HG02884 (cell line): ENCODE measurements around the gene ULK2.
"Not testable (repeated sequence)": the region's sequence is repeated elsewhere in the genome, so short reads cannot be mapped to it uniquely, and the experiment has no call there.

Experiments used
- ATAC-seq: cut with Tn5 transposase; IDR thresholded peaks from one replicate; pipeline ENCODE4 v1.9.1; 2021; ENCODE audit warnings: mild to moderate bottlenecking, moderate library complexity; ENCODE audit not compliant: unreplicated experiment

ULK2 gene

DNA sequence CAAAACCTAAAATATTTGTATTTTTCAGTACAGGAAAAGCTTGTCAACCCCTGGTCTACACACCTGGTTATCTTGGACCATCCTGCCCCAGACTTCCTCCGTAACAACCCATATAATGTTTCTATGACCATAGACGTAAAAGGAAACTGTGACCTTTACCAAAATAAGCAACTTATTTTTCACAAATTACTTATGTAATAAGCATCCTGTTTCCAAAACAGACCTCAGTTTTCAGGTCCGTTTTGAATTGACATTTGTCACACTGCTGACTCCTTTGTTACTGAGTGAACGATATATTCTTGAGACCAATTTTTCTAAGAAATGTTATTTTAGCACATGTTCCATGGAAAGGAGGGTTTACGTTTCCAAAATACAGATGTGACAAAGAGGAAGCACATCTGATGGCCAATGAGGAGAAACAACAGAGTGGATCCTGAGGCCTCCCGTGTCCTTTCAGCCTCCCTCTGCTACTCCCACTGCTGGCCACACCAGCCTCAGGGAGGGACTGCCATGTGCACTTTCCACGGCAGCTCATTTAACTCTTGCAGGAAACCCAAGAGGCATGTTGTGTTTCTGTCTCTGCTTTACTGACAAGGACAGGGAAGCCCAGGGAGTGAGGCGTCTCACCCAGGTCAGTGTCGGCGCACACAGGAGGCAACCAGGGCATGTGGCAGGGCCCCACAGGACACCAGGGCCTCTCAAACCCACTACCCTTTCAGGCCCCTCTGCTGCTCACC lies 99.5 kb downstream of the ULK2 start:
- ATAC-seq: no peak

DNA sequence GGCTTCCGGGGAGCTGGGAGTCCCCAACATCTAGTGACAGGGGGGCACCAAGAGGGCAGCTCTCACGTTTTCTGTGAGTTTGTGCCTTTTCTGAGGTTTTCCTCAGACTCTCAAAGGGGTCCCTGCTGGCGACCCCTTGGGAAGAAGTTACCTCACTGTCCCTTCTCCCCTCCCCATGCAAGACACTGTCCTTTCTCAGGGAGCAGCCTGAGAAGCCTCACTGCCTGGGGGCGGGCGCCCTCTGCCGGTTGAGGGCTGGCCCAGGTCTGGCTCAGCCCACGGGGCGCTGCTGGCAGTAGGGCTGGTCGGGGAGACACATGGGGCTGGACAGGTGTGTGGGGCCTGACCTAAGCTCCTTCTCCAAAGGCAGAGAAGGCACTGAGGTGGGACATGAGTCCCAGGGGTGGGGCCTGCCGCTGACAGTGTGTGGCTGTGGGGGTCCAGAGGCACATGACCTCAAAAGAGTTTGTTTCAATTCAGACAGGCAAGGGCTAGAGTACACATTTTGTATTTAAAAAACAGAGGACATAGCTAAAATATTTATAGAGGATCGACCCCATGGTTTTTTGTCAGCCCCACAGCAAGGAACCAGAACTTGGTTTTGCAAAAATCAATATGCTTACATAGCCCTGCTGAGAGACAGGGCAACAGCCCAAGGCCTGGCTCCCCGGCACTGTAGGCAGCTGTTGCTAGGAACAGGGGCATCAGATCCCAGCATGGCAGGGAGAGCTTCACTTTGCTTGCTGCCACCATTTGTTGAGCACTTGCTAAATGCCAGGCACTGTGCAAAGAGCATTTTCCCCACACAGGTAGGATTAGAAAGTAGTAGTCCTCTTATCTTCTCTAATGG lies 101.1 kb downstream of the ULK2 start:
- ATAC-seq: no peak

DNA sequence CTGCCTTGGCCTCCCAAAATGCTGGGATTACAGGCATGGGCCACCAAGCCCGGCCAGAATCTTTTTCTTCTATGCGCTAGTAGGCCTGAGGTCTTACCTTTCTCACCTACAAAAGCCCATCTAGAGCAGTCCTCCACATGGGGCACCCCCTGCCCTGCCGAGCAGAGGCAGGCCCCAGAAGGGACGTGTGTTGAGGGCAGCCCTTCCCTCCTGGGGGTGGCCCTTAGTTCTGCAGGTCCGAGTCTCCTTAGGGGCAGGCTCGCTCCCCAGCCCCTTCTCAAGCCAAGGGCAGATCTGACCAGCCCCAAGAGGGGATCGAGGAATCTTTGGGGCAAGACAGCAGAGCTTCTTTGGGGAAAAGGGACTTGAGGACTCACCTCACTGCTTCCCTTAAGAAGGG lies 101.7 kb downstream of the ULK2 start:
- ATAC-seq: no peak

DNA sequence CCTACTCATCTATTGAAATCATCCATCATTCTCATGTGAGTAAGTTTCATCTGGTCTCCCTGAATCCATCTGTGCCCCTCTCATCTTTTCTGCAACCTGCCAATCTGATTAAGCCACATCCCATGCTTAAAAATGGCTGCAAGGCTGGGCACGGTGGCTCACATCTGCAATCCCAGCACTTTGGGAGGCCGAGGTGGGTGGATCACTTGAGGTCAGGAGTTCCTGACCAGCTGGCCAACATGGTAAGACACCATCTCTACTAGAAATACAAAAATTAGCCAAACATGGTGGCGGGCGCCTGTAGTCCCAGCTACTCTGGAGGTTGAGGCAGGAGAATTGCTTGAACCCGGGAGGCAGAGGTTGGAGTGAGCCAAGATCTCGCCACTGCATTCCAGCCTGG lies 103.7 kb downstream of the ULK2 start:
- ATAC-seq: not testable (repeated sequence)

DNA sequence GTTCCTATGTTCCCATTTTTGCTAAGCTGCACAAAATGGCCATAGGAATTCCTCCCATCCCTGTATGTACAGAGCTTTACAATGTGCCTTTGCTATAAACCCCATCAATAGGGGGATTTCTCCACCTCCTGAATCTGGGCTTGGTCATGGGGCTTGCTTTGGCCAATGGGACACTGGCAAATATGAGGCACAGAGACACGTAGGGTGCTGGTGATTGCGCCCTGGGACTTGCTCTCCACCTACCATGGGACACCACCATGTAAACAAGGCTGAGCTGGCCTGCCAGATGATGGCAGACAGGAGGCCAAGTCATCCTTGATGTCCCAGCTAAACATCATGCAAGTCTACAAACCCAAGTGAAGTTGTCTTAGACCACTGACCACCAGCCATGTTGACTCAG lies 104.3 kb downstream of the ULK2 start:
- no peak for ATAC-seq

- no peak for ATAC-seq
Measured at GRCh38 chr17:19762515-19762961, 105.2 kb downstream of the ULK2 start.

DNA sequence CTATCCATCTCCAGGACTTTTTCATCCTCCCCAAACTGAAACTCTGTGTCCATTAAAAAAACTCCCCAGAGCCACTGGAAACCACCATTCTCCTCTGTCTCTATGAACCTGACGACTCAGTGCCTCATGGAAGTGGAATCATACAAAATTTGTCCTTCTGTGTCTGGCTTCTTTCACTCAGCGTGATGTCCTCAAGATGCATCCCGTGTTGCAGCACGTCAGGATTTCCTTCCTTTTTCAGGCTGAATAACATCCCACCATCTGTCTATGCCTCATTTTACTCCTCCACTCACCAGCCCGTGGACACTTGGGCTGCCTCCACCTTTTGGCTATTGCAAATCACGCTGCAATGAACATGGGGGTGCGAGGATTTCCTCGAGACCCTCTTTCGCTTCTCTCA lies 107.0 kb downstream of the ULK2 start:
- no peak for ATAC-seq

GRCh38 chr17:19759568-19760549 lies 107.9 kb downstream of the ULK2 start:
- ATAC-seq: no peak

DNA sequence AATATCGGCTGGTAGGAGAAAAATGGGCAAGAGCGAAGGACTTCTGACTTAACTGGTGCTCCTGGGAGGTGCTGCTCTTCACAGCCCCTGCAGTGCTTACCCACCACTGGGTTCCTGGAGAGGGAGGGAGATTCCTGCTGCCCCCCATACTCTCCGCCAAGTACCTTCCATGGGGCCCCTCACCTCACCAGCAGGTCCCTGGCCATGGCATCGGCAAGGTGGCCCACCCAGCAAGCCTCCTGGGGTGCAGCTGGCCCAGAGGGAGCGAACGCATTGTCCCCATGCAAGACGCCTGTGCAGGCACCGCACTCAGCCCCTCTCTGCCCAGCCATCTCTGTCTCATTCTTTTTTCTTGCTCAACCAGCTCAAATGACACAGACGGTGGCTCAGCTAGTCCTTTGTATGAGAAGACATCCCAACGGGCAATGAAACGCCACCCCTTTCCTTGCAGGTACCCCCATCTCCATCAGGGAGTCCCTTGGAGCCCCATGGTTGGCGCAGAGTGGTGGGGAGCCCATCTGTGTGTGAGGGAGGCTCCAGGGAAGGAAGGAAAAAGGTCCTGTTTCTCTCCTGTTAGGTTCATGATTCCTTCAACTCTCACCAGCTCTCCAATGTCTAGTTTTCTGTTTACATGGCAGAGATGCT lies 110.1 kb downstream of the ULK2 start:
- ATAC-seq: no peak

GRCh38 chr17:19756546-19756945 lies 111.2 kb downstream of the ULK2 start:
- ATAC-seq: no peak

DNA sequence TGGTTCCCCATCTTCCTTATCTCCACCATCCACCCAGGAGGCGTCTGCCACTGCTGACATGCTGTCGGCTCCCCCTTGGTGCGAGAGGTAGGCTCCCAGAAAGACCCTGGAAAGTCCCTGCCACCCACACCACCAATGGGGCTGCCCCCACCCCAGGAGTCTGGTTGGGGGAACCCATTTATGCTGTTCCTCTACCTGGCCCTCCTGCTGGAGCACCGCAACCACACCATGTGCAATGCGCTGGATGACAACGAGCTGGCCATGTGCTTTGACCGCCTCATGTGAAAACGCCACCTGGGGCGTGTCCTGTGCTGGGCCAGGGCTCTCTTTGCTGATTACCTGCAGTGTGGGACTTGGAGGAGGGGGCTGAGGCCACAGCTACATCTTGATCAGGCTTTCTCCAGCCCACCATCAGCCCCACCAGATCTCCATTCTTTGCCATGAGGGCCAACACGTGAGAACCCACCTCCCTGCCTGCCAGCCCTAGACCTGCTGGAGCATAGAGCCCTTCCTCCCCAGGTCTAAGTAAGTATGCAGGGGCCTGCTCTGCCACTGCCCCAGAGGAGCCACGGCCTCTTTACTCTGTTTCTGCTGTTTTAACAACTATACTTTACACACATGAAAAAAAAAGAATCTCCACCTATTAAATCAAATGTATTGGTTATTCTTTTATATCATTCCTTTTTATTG lies 111.8 kb downstream of the ULK2 start:
- ATAC-seq: no peak

- no peak for ATAC-seq
Measured at GRCh38 chr17:19755392-19755791, 112.3 kb downstream of the ULK2 start.

- ATAC-seq: no peak
Measured at GRCh38 chr17:19753661-19754463, 113.9 kb downstream of the ULK2 start.

GRCh38 chr17:19753051-19753509 lies 114.7 kb downstream of the ULK2 start:
- ATAC-seq: no peak

DNA sequence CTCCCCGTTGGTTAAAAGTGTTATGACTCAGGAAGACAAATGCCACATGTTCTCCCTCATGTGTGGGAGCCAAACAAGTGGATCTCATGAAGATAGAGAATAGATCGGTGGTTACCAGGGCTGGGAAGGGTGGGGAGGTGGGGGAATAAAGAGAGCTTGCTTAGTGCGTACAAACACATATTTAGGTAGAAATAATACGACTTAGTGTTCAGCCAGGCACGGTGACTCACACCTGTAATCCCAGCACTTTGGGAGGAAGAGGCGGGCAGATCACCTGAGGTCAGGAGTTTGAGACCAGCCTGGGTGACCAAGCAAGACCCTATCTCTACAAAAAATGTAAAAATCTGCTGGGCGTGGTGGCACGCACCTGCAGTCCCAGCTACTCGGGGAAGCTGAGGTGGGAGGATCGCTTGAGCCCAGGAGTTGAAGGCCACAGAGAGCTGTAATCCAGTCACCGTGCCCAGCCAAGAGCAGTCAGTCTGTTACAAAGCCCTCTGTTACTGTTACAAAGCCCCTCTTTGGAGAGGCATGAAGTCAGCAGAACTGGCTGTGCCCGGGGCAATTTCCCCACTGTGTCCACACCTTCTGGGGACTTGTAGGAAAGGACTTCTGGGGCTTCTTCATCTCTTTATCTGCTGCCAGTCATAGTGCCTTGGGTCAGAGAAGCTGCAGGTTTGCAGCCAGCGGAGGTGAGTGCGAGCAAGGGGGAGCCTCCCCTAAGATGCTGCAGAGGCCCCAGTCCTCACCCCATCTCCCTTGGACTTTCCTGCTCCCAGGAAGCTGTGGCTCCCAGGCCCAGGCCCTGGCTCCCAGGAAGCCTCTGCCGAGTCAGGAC lies 115.3 kb downstream of the ULK2 start:
- no peak for ATAC-seq

GRCh38 chr17:19750835-19751234 lies 116.9 kb downstream of the ULK2 start:
- ATAC-seq: no peak

- no peak for ATAC-seq
Measured at GRCh38 chr17:19750020-19750572, 117.6 kb downstream of the ULK2 start.

- ATAC-seq: no peak
Measured at GRCh38 chr17:19748807-19749193, 118.9 kb downstream of the ULK2 start.
